Right lobe of liver (tissue), 6 donors: Measurements from ENCODE around the gene HOXC10. TPM values are rescaled to one million over a fixed set of nuclear protein-coding genes. Genes with fewer than 3 reads are reported as not detected.

Experiments
- ATAC-seq, 4 donors: fragments of 200-7000 bp; cut with Tn5 transposase; one replicate each; pipeline ENCODE4 v1.9.1; 2020; ENCODE audit warnings: mild to moderate bottlenecking in 4 of 4, moderate library complexity in 4 of 4
- DNase-seq, 3 donors: peaks; one replicate each; pipeline ENCODE4 v3.0.0-alpha.2; 2020
- H3K27ac ChIP-seq, 3 donors: fragments of 200-600 bp; one replicate each; pipeline ENCODE4 v1.8.0; 2022
- H3K27me3 ChIP-seq, 2 donors: fragments of 200-600 bp; one replicate each; pipeline ENCODE4 v1.8.0; 2022
- H3K36me3 ChIP-seq, 4 donors: fragments of 200-600 bp; sonication (generic) in 1 of 4; one replicate each; pipeline versions ENCODE4 v1.5.1 to v1.8.0; 2017 to 2022; ENCODE audit warnings: control low read depth in 1 of 4
- H3K4me1 ChIP-seq, 4 donors: fragments of 200-600 bp; sonication (generic) in 1 of 4; one replicate each; pipeline versions ENCODE4 v1.5.1 to v1.8.0; 2017 to 2022; ENCODE audit warnings: control low read depth in 1 of 4
- H3K4me3 ChIP-seq, 3 donors: fragments of 200-600 bp; one replicate each; pipeline ENCODE4 v1.8.0; 2022
- H3K9me3 ChIP-seq, 4 donors: fragments of 200-600 bp; sonication (generic) in 1 of 4; one replicate each; pipeline versions ENCODE4 v1.5.1 to v1.8.0; 2017 to 2022; ENCODE audit warnings: control low read depth in 1 of 4
- CTCF ChIP-seq, 4 donors: fragments of 200-600 bp in 3 of 4; fragments of 450-650 bp in 1 of 4; IDR thresholded peaks; one replicate each; pipeline versions ENCODE4 v1.5.1 to v1.8.0; 2016 to 2022; ENCODE audit warnings: antibody characterized with exemption in 4 of 4, mild to moderate bottlenecking in 2 of 4
- POLR2A ChIP-seq: fragments of 450-650 bp; IDR thresholded peaks from one replicate; pipeline ENCODE4 v1.6.1; 2017; ENCODE audit warnings: antibody characterized with exemption, mild to moderate bottlenecking
- WGBS: methylation state at CpG from one replicate; pipeline ENCODE4 v1.1.6; 2018; ENCODE audit warnings: low coverage, low lambda C conversion rate; ENCODE audit not compliant: insufficient coverage; ENCODE audit errors: missing lambda C conversion rate; 5-methylcytosine and 5-hydroxymethylcytosine counted together
- intact Hi-C, 2 donors: fragments of 100-400 bp; cut with DNase I; formaldehyde crosslinking; loops; one replicate each; pipeline versions ENCODE4 v1.11.2 to v1.14.1; 2022
- total RNA-seq, 6 experiments: library from RNA; depleted of rRNA in 2 of 6; stranded (reverse); fragments of >200 nt in 2 of 6; fragmentation: NEBNext Ultra II Directional in 3 of 6; extraction: Animal tissue kit (Norgen Biotek cat#: 25700) in 3 of 6; gene quantifications; one replicate each; pipeline versions ENCODE4 v1.1.0 to v1.2.4, GENCODE V29; 2016 to 2023
- donor health status: DM: no; HTN: yes; CAD: no.
- donor health status: DM: no; HTN: no; CAD: no.
- donor health status: DM: no; HTN: no; CAD: no.
- donor health status: DM: no; HTN: yes; CAD: no.
- donor health status: DM: no; HTN: yes; CAD: no.

HOXC10 gene
- total RNA-seq, 6 experiments from 2014 or later = not detected

- WGBS = 9% methylated on average over 2 of the region's 2 CpGs
- no peaks in the 10 kb centered on the region for H3K4me1 ChIP-seq
- intact Hi-C loops = no loop called here
- H3K4me3 ChIP-seq = no peak overlapping the region
- no peaks in the 10 kb centered on the region for H3K36me3 ChIP-seq
- H3K27ac ChIP-seq = no peak overlapping the region
- H3K27me3 ChIP-seq = peaks cover 22 to 59% of the 10 kb centered on the region in 2 donors
- no peak for TF ChIP-seq CTCF (IDR thresholded peaks at IDR 0.05)
- no peak for TF ChIP-seq POLR2A
- ATAC-seq = no peak
- H3K9me3 ChIP-seq = no peaks in the 10 kb centered on the region
- no peak for DNase-seq
Observed at GRCh38 chr12:53964315-53964713, 20.6 kb upstream of the HOXC10 start.

GRCh38 chr12:53965281-53966084 is 19.5 kb upstream of the HOXC10 start:
- Histone ChIP-seq H3K27me3 (peaks cover 20 to 65% of the 10 kb centered on the region in 2 donors), H3K36me3 (no peaks in the 10 kb centered on the region), H3K4me3 (no peak overlapping the region), H3K27ac (no peak overlapping the region), H3K4me1 (no peaks in the 10 kb centered on the region), H3K9me3 (no peaks in the 10 kb centered on the region)
- intact Hi-C loops = no loop called here
- no peak for DNase-seq
- WGBS = 3% methylated on average over 11 of the region's 18 CpGs
- no peak for ATAC-seq
- TF ChIP-seq CTCF (IDR thresholded peaks at IDR 0.05) (no peak), POLR2A (no peak)

GRCh38 chr12:53966085-53966384 is 18.9 kb upstream of the HOXC10 start:
- no peak overlapping the region for H3K4me3 ChIP-seq
- intact Hi-C loops = no loop called here
- WGBS = 4% methylated on average over 15 of the region's 15 CpGs

GRCh38 chr12:53966385-53967133 is 18.4 kb upstream of the HOXC10 start:
- H3K27me3 ChIP-seq = peaks cover 11 to 58% of the 10 kb centered on the region in 2 donors
- no peak overlapping the region for H3K4me3 ChIP-seq
- TF ChIP-seq POLR2A (no peak), CTCF (IDR thresholded peaks at IDR 0.05) (no peak)
- intact Hi-C loops = no loop called here
- no peak overlapping the region for H3K27ac ChIP-seq
- no peak for DNase-seq
- H3K9me3 ChIP-seq = no peaks in the 10 kb centered on the region
- no peak for ATAC-seq
- H3K4me1 ChIP-seq = no peaks in the 10 kb centered on the region
- 5% methylated on average over 33 of the region's 36 CpGs for WGBS
- no peaks in the 10 kb centered on the region for H3K36me3 ChIP-seq

More at GRCh38 chr12:53966085-53966384, 18.9 kb upstream of the HOXC10 start:
- no peaks in the 10 kb centered on the region for H3K36me3 ChIP-seq
- peaks cover 14 to 64% of the 10 kb centered on the region in 2 donors for H3K27me3 ChIP-seq
- H3K27ac ChIP-seq = no peak overlapping the region
- no peaks in the 10 kb centered on the region for H3K4me1 ChIP-seq
- DNase-seq = no peak
- H3K9me3 ChIP-seq = no peaks in the 10 kb centered on the region
- no peak for ATAC-seq
- TF ChIP-seq CTCF (IDR thresholded peaks at IDR 0.05) (no peak), POLR2A (no peak)
